Prostate gland (tissue), 2 donors: ENCODE data around the gene MYOC. TPM values are rescaled to one million over a fixed set of nuclear protein-coding genes. Genes with fewer than 3 reads are reported as not detected.

Experiments used
- DNase-seq: peaks from one replicate; pipeline ENCODE4 v3.0.0-alpha.2; 2019; ENCODE audit warnings: low spot score
- H3K27ac ChIP-seq, 2 donors: fragments of 200-600 bp; sonication (generic); 2 replicates each; pipeline ENCODE4 v1.5.1; 2017 to 2019
- H3K27me3 ChIP-seq: fragments of 200-600 bp; sonication (generic); replicated peaks from 2 replicates; pipeline ENCODE4 v1.5.1; 2019; ENCODE audit not compliant: insufficient read depth
- H3K36me3 ChIP-seq, 2 donors: fragments of 200-600 bp; sonication (generic); 1 replicate in 1 of 2; 2 replicates in 1 of 2; pipeline versions ENCODE4 v1.5.1 to v1.8.1; 2017 to 2019
- H3K4me1 ChIP-seq: fragments of 200-600 bp; sonication (generic); replicated peaks from 2 replicates; pipeline ENCODE4 v1.5.1; 2019
- H3K4me3 ChIP-seq, 2 donors: fragments of 200-600 bp; sonication (generic); 2 replicates each; pipeline ENCODE4 v1.5.1; 2017 to 2019
- H3K9me3 ChIP-seq: fragments of 200-600 bp; sonication (generic); 2 replicates; pipeline ENCODE4 v1.5.1; 2017
- CTCF ChIP-seq, 4 experiments: fragments of 200-600 bp in 2 of 4; fragments of 450-650 bp in 2 of 4; sonication (generic) in 2 of 4; IDR thresholded peaks; 1 replicate in 3 of 4; 2 replicates in 1 of 4; pipeline ENCODE4 v1.5.1; 2016 to 2019; ENCODE audit warnings: antibody characterized with exemption in 4 of 4, mild to moderate bottlenecking in 2 of 4, moderate library complexity in 2 of 4
- POLR2A ChIP-seq: fragments of 450-650 bp; IDR thresholded peaks from one replicate; pipeline ENCODE4 v1.6.1; 2016; ENCODE audit warnings: antibody characterized with exemption, mild to moderate bottlenecking
- POLR2AphosphoS5 ChIP-seq: sonication (generic); formaldehyde crosslinking; IDR thresholded peaks from one replicate; pipeline ENCODE4 v1.6.1; 2017; ENCODE audit warnings: antibody characterized with exemption
- WGBS: methylation state at CpG from one replicate; pipeline ENCODE4 v1.1.5; 2018; 5-methylcytosine and 5-hydroxymethylcytosine counted together
- intact Hi-C: fragments of 100-400 bp; cut with DNase I; formaldehyde crosslinking; loops from one replicate; pipeline ENCODE4 v1.14.2; 2022
- total RNA-seq, 2 donors: library from RNA; depleted of rRNA; stranded (reverse); fragments of >200 nt; gene quantifications; one replicate each; pipeline ENCODE4 v1.1.0, GENCODE V29; 2016

The MYOC gene
- total RNA-seq, 2 donors from 2014 or later, result 3.7 to 5.7 TPM

DNA sequence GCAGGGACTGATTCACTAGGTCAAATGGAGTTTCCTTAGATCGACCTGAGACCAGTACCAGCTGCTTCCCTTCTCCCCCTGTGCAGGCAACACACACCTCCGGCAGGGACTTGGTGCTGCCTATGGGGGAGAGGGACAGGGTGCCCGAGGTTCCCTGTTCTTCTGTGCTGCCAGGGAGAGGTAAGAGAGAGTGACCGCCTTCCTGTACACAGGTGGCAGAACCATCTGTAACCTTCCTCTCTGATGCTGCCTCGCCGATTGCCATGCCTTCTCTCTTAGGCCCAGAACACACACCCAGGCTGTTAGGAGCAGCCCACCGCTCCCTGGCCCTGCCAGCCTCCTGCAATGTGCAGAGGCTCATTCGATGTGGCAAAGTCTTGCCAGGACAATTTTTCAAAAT, 9.3 kb downstream of the MYOC start:
- TF ChIP-seq POLR2A (no peak), CTCF (IDR thresholded peaks at IDR 0.05) (no peak), POLR2AphosphoS5 (no peak)
- WGBS, result 84% methylated on average over 8 of the region's 8 CpGs
- no peak overlapping the region for H3K4me3 ChIP-seq
- H3K27me3 ChIP-seq, result no peaks in the 10 kb centered on the region
- peaks cover 13% of the 10 kb centered on the region for H3K4me1 ChIP-seq
- no peak for DNase-seq
- H3K9me3 ChIP-seq, result no peaks in the 10 kb centered on the region
- no peaks in the 10 kb centered on the region for H3K36me3 ChIP-seq
- no peak overlapping the region for H3K27ac ChIP-seq
- intact Hi-C loops, result loop anchor here (5.0 kb wide), 1 partner anchor 339 kb away; no protein-coding TSS in a partner anchor

DNA sequence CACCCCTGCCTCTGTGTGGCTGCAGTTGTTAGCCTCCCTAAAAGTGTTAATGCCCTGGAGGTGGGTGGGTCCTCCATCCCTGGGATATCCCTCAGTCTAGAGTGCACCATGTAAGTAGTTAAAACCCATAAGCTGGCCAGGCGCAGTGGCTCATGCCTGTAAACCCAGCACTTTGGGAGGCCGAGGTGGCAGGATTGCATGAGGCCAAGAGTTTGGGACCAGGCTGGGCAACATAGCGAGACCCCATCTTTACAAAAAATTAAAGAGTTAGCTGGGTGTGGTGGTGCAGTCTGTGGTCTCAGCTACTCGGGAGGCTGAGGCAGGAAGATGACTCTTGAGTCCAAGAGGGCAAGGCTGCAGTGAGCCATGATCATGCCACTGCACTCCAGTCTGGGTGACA, 10.3 kb downstream of the MYOC start:
- H3K36me3 ChIP-seq, result no peaks in the 10 kb centered on the region
- no peaks in the 10 kb centered on the region for H3K27me3 ChIP-seq
- intact Hi-C loops, result loop anchor here (5.0 kb wide), 1 partner anchor 340 kb away; no protein-coding TSS in a partner anchor
- TF ChIP-seq CTCF (IDR thresholded peaks at IDR 0.05) (no peak), POLR2A (no peak), POLR2AphosphoS5 (no peak)
- no peak for DNase-seq
- H3K4me1 ChIP-seq, result peaks cover 13% of the 10 kb centered on the region
- H3K4me3 ChIP-seq, result no peak overlapping the region
- no peaks in the 10 kb centered on the region for H3K9me3 ChIP-seq
- WGBS, result 87% methylated on average over 4 of the region's 4 CpGs
- no peak overlapping the region for H3K27ac ChIP-seq

DNA sequence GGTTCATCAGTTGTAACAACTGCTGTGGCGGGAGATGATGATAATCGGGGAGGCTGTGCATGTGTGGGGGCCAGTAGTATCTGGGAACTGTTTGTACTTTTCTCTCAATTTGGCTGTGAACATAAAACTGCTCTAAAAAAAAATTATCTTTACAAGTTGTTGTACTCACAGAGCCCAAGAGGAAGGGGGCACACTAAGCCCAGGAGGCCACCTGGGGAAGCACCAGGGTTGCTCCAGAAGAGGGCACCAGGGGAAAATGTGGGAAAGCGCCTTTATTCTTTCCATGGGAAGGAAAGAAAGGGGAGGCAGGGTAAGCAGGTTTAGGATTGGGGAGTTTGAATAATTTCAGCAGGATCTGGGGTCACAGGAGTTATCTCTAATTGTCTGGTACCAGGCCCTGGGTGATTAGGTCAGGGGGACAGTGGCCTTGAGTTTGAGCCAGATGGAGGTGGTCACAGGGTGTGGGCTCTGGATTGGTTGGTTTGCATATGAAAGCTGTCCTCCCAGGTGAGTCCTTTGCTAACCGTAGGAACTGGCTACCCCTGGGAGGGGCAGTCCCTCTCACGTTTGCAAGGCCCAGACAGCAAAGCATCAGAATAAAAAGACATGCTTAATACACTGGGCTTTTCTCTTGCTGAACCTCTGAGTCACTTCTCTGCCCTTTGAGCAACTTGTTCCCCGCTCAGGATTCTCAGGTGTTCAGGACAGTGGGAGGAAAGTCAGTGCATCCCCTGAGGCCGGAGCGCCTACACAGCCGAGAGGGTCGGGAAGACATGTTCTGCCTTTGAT, 11.2 kb downstream of the MYOC start:
- 52% methylated on average over 10 of the region's 10 CpGs for WGBS
- intact Hi-C loops, result loop anchor here (5.0 kb wide), 1 partner anchor 341 kb away; no protein-coding TSS in a partner anchor
- peaks cover 11% of the 10 kb centered on the region for H3K4me1 ChIP-seq
- DNase-seq, result no peak
- H3K9me3 ChIP-seq, result no peaks in the 10 kb centered on the region
- H3K27me3 ChIP-seq, result no peaks in the 10 kb centered on the region
- TF ChIP-seq POLR2A (no peak), POLR2AphosphoS5 (no peak)
- H3K4me3 ChIP-seq, result no peak overlapping the region
- no peaks in the 10 kb centered on the region for H3K36me3 ChIP-seq
- no peak overlapping the region for H3K27ac ChIP-seq

GRCh38 chr1:171640225-171640624, 12.3 kb downstream of the MYOC start:
- Histone ChIP-seq H3K9me3 (no peaks in the 10 kb centered on the region), H3K27ac (no peak overlapping the region), H3K4me1 (peaks cover 3% of the 10 kb centered on the region), H3K27me3 (no peaks in the 10 kb centered on the region), H3K4me3 (no peak overlapping the region), H3K36me3 (no peaks in the 10 kb centered on the region)
- DNase-seq, result no peak
- intact Hi-C loops, result loop anchor here (5.0 kb wide), 1 partner anchor 342 kb away; no protein-coding TSS in a partner anchor
- WGBS, result 100% methylated on average over 1 of the region's 1 CpG
- TF ChIP-seq POLR2AphosphoS5 (no peak), CTCF (IDR thresholded peaks at IDR 0.05) (no peak), POLR2A (no peak)

DNA sequence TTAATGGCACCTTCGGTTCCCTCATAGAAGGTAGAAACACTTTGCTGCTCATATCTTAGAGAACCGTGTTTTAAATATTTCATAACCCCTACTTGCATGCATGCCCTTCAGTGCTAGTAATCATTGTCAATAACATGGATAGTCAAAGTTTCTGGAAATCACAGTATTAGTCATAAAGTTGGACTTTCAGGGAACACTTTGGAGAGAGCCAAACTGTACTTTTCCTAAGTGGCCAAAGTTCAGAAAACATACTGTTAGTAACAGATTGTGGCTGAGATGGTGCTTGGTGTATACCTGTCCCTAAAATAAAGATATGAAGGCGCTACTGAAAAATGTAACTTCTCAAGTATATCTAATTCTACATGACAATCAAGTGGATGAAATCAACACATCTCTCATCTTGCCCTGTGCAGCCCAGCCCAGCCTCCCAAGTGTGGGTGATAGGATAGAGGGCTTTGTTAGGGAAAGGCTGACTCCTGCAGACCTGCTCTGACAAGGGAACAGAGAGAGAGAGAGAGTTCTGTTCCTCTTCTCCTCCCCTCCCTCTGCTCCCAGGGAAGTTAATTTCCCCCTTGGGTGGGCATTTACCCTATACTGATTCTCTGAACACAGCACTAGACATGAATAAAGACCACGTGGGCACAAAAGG, 14.4 kb downstream of the MYOC start:
- DNase-seq, result no peak
- Histone ChIP-seq H3K27ac (no peak overlapping the region), H3K4me1 (no peaks in the 10 kb centered on the region), H3K27me3 (no peaks in the 10 kb centered on the region), H3K9me3 (no peaks in the 10 kb centered on the region), H3K36me3 (no peaks in the 10 kb centered on the region), H3K4me3 (no peak overlapping the region)
- TF ChIP-seq CTCF (IDR thresholded peaks at IDR 0.05), result no peak
- TF ChIP-seq POLR2A, result no peak
- TF ChIP-seq POLR2AphosphoS5, result no peak
- 75% methylated on average over 4 of the region's 4 CpGs for WGBS
- intact Hi-C loops, result no loop called here
